ENCODE results near the gene ANKH. TPM values are rescaled to one million over a fixed set of nuclear protein-coding genes. Genes with fewer than 3 reads are reported as not detected.

Gene ANKH
- total RNA-seq, 2 donors from 2014 or later, result 29.4 to 142 TPM

DNA sequence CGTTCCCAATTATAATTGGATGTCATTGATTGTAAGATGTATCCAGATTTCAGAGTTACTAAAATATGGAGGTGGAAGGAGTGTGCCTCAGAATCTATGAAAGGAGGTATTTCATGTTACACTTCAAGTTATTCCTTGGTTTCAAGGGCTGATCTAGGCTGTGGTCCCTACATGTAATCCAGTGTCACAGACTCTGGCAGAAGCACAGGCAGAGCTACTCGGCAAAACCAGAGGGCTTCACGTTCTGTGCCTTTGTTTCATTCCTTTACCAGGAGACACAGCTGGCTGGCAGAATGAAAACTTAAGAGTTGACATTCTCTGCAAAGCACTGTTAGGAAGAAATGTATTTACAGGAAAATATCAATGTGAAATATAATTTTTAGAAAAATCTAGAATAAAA, 99.6 kb downstream of the ANKH start:
- peaks cover 0 to 13% of the 10 kb centered on the region in 2 donors for H3K36me3 Mint-ChIP-seq
- ATAC-seq, result no peak

DNA sequence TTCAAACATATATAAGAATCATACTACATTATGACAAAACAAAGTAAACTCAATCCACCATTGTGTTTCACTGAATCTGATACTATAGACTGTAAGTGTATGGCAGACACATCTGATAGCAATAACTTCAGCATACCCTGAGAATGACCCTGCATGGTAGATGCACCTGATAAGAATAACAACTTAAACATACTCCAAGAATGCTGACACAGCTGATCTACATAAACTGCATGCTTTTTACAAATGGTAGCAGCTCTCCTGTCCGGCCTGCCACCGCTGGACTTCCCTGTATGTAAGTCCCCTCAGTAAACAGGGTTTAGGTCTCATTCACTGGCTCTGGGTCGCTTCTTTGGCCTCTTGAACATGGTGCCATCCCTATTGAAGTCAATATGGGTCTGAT, 100.4 kb downstream of the ANKH start:
- no peaks in the 10 kb centered on the region for H3K9me3 Mint-ChIP-seq
- peaks cover 7 to 9% of the 10 kb centered on the region in 2 donors for H3K36me3 Mint-ChIP-seq
- no peak overlapping the region for H3K27ac Mint-ChIP-seq

More for the DNA sequence above, 99.6 kb downstream of the ANKH start:
- H3K9me3 Mint-ChIP-seq, result no peaks in the 10 kb centered on the region
- H3K27ac Mint-ChIP-seq, result no peak overlapping the region
- no peak for DNase-seq (ENCODE audit: low spot score in 2 of 2)

DNA sequence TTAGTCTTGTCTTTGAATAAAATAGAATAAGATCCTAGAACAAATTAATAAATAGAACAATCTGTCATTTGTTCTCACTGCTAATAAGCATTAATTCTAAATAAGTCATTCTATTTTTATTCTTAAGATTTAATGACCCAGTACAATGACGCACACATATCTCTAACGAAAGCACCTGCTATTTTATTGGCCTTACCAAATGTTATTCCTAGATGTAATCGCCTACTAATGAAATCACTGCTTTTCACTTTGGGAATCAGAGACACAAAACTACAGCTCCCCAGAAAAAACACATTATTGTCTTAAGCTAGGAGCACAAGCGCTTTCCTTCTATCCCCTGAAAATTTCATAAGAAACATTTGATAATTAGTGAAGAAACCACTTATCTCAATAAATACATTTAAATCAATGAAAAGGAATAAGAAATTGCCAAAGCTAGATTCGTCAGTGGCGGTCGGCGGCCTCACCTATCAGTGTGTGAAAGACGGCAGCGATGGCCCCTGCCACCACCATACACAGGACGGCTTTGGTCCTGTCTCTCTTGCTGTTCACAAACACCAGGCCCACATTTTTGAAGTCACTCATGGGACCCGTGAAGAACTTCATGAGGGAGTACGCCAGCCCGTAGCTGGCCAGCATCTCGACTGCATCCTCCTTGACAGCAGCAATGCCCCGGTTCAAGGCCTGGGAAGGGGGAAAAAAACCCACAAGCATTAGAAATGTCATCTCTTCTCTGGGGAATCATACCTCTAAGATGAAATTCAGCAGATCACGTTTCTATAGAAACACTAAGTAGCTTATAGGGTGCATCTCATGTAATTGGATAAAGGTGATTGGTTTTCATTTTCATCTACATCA, 102.8 kb downstream of the ANKH start:
- peaks cover 7 to 9% of the 10 kb centered on the region in 2 donors for H3K36me3 Mint-ChIP-seq
- ATAC-seq (no peak), DNase-seq (ENCODE audit: low spot score in 2 of 2) (no peak)
- H3K27ac Mint-ChIP-seq, result no peak overlapping the region
- no peaks in the 10 kb centered on the region for H3K9me3 Mint-ChIP-seq

More for the DNA sequence above, 100.4 kb downstream of the ANKH start:
- DNase-seq (ENCODE audit: low spot score in 2 of 2) (no peak), ATAC-seq (no peak)

DNA sequence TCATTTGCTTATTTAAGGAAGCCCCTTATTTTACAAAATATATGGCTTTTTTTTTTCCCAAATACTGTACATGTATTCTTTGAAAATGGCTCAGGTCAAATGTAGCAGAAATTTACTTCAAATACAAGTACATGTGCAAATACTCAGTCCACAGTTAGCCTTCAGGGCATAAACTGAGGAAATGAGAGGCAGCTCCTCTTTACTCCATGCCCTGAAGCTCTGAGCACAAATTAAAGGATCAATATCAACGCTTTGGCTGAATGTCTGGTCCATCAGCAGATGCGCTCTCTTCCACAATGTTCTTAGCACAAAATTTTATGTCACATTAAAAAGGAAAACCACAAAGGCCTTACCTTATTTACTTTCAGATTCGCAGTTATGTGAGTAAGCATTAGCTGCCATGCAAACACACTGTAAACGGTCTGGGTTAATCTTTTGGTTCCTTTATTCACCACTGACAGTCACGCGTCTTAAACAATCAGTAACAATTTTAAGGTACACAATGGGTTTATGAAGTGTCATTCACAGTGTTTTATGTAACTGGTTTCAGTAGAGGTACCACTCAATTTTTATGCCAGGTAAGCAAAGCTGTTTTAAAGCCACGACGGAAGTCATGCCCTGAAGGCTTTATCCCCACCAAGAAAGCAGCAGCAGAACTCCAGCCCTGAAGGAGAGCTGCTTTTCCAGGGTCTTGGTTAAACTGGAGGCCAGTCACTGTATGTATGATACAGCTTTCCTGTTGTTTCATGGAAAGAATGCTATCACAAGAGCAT, 103.7 kb downstream of the ANKH start:
- H3K36me3 Mint-ChIP-seq, result peaks cover 7 to 9% of the 10 kb centered on the region in 2 donors
- no peak for DNase-seq (ENCODE audit: low spot score in 2 of 2)
- H3K27ac Mint-ChIP-seq, result no peak overlapping the region
- no peak for ATAC-seq
- no peaks in the 10 kb centered on the region for H3K9me3 Mint-ChIP-seq

DNA sequence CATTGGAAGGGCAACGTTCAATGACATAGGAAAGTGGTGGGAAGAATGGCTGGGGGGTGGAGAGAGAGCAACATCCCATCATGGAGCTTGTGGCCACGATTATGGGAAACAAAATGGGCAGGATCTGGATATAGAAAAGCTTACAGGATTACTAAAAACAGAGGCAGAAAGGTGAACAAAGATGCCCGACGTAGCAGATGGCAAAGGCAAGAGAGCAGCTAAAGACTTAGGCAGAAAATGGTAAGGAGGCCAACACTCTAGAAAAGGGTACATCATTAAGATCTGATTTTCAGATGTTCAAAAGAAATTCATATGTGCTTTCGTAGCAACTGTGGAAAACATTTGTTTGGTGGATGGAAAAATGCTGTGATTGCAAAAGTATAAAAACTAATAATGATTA, 104.5 kb downstream of the ANKH start:
- Mint-ChIP-seq H3K9me3 (no peaks in the 10 kb centered on the region), H3K27ac (peak overlapping the region in 1 of 2 donors; percentile 1), H3K36me3 (peaks cover 7 to 9% of the 10 kb centered on the region in 2 donors)
- no peak for DNase-seq (ENCODE audit: low spot score in 2 of 2)
- ATAC-seq, result no peak

DNA sequence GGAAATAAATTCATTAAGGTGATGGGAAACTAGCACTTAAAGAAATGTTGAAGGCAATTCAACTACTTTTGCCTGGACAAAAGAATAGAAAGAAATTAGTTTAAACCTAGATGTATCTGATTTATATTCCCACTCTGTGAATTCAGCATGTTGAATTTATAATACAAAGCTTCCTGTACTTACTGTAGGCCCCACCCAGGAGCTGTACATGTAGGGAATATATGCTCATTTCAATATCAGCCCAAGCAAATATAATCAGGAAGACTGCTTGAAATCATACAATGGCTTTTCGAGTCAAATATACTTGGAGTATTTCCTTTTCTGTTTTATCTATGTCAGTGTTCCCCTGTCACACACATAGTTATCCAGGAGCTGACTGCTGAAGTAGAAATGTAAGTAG, 105.0 kb downstream of the ANKH start:
- ATAC-seq, result no peak
- DNase-seq (ENCODE audit: low spot score in 2 of 2), result no peak
- H3K27ac Mint-ChIP-seq, result peak overlapping the region in 1 of 2 donors; percentile 1
- H3K9me3 Mint-ChIP-seq, result no peaks in the 10 kb centered on the region
- peaks cover 7 to 9% of the 10 kb centered on the region in 2 donors for H3K36me3 Mint-ChIP-seq

DNA sequence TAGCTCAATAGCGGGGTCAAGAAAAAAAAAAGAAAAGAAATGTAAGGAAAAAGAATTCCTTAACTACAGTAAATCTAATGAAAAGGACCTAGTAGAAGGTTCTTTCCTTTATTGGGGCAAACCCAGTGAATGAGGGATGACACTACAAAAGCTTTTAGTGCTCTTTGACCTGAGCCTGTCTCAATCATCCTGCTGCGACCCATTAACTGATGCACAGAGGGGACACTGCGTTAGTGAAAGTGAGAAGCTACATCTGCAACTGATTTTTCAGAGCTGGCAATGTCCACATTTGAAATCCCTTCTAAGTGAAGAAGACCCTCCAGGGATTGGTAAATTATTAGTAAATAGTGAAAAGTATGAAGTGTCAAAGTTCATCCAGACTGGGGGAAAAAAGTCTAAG, 106.0 kb downstream of the ANKH start:
- no peaks in the 10 kb centered on the region for H3K9me3 Mint-ChIP-seq

DNA sequence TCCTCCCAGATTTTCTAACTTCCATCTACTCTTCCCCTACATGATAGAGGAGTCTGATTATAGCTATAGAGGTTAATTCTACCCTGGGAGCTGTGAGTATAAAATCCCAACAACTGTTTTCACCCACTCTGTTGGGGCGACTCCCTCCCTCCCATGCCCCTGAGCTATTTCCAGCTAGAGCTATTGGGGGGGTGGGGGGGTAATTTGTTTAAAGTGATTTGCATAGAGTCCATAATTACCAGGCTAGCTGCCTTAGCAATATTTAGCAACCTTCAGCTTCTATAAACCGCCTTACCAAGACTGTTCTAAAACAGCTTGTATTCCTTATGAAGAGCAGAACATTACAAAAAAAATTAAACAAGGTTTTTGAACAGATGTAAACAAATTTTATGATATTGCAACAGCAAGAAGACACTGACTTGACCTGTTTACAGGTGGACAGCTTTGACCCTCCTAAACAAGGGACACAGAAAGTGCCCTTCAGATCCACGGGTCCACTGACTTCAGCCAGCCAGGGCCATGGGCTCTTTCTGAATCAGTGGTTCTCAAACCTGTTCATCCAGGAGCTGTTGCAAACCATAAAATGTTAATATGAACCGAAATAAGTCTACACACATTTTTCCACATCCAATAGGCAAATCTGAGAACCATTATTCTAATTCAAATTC, 108.9 kb downstream of the ANKH start:
- ATAC-seq (no peak), DNase-seq (ENCODE audit: low spot score in 2 of 2) (no peak)
- Mint-ChIP-seq H3K27ac (no peak overlapping the region), H3K9me3 (no peaks in the 10 kb centered on the region), H3K36me3 (peaks cover 7 to 9% of the 10 kb centered on the region in 2 donors)

More for the DNA sequence above, 106.0 kb downstream of the ANKH start:
- DNase-seq (ENCODE audit: low spot score in 2 of 2) (no peak), ATAC-seq (no peak)
- peaks cover 7 to 9% of the 10 kb centered on the region in 2 donors for H3K36me3 Mint-ChIP-seq
- H3K27ac Mint-ChIP-seq, result no peak overlapping the region

DNA sequence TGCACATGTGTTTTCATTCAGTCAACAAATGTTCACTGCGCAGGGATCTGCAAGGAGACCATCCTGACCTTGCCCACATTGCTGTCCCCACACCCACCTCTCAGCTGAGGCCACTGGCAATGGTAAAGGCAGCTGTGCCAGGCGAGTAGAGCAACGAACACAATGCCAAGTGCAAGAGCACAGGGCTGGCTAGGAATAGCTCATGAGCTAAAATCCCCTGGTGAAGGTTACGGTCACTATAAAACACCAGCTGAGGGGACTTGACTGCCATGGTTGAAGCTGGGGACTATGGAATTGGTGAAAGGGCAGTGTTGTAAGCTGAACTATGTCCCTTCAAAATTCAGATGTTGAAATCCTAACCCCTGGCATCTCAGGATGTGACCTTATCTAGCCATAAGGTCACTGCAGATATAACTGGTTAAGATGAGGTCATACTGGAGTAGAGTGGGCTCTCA, 111.0 kb downstream of the ANKH start:
- no peak for ATAC-seq
- DNase-seq (ENCODE audit: low spot score in 2 of 2), result no peak
- Mint-ChIP-seq H3K9me3 (no peaks in the 10 kb centered on the region), H3K27ac (no peak overlapping the region), H3K36me3 (peaks cover 0 to 5% of the 10 kb centered on the region in 2 donors)

DNA sequence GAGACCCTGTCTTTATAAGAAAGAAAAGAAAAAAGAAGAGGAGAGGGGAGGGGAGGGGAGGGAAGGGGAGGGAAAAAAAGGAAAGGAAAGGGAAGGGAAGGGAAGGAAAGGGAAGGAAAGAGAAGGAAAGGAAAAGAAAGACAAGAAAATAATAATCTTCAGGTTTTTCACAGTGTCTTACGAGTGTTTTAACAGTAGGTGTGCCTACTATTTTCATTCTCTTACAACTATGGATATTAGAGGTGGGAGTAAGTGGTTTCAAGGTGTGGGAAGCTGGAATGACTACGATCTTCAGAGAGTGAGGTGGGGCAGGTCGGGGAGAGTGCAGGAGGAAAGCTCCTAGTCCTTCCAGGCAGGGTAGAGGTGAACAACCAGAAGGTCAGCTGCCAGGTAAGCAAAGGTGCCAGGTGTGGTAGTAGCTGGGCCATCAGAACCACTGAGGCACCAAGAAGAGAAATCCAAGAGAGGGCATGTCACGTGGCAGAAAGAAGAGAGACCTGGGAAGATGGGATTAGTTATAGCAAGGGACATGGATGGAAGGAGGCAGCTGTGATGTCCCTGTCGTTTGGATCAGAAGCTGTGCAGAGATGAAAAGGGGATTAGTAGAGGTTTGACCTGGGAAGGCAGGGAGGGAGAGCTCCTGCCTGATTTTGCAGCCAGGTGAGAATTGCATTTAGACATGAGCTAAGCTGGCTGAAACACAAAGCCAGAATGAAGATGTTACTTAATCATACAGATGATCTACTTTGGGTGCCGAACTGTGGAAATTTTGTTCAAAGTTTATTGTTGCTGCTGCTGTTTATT, 111.6 kb downstream of the ANKH start:
- no peak for ATAC-seq
- H3K27ac Mint-ChIP-seq, result peak overlapping the region; percentile 19 to 48
- H3K9me3 Mint-ChIP-seq, result no peaks in the 10 kb centered on the region
- no peaks in the 10 kb centered on the region for H3K36me3 Mint-ChIP-seq
- DNase-seq (ENCODE audit: low spot score in 2 of 2), result no peak

DNA sequence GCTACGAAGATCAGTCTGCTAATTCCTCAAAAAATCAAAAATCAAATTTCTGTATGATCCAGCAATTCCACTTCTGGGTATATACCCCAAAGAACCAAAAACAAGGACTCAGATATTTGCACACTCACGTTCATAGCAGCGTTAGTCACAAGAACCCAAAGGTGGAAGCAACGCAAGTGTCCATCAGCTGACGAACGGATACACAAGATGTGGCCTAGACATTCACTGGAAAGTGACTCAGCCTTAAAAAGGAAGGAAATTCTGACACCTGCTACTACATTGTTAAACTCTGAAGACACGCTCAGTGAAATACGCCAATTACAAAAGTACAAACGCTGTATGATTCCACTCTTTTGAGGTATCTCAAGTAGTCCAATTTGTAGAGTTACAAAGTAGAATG, 113.7 kb downstream of the ANKH start:
- ATAC-seq (no peak), DNase-seq (ENCODE audit: low spot score in 2 of 2) (no peak)
- Mint-ChIP-seq H3K9me3 (no peaks in the 10 kb centered on the region), H3K27ac (peak overlapping the region in 1 of 2 donors; percentile 6), H3K36me3 (peaks cover 2 to 5% of the 10 kb centered on the region in 2 donors)

DNA sequence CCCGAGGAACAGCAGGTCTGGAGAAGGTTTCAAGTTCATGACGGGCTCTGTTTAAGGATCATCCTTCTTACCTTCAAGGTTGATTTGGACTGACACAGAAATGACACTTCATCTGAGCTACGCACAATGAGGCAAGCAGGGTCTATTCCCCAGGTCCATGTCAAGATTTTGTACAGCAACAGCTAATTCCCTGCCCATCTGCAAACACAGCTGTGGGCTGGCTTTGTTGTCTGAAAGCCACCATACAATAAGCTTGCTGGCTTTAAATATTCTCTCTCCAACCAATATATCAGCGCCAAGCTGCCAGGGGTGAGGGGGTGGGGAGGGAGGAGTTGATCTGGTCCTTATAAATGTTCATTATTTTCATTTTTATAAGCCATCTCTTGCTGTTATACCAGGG, 115.1 kb downstream of the ANKH start:
- no peaks in the 10 kb centered on the region for H3K9me3 Mint-ChIP-seq
- ATAC-seq, result no peak
- peaks cover 6% of the 10 kb centered on the region in 2 donors for H3K36me3 Mint-ChIP-seq
- H3K27ac Mint-ChIP-seq, result peak overlapping the region in 1 of 2 donors; percentile 51
- no peak for DNase-seq (ENCODE audit: low spot score in 2 of 2)

DNA sequence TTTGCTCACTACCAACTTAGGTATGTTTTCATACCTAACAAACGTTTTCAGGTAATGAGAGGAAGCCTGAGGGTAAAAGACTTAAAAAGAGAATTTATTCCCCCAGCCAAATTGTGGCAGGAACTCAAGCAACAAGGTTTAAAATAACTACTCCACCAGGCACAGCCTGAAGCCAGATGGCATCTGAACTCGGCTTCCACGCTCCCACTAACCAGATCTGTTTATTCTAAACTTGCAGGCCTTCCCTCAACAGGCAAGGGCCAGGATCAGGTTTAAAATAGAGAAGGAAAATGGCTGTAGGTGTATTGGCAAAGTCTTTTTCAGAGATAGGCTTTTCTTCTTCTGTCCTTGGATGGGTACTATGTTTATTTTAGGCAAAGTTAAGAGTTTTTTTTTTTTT, 117.6 kb downstream of the ANKH start:
- ATAC-seq (no peak), DNase-seq (ENCODE audit: low spot score in 2 of 2) (no peak)
- Mint-ChIP-seq H3K9me3 (no peaks in the 10 kb centered on the region), H3K36me3 (peaks cover 11 to 13% of the 10 kb centered on the region in 2 donors), H3K27ac (peak overlapping the region in 1 of 2 donors; percentile 37)

DNA sequence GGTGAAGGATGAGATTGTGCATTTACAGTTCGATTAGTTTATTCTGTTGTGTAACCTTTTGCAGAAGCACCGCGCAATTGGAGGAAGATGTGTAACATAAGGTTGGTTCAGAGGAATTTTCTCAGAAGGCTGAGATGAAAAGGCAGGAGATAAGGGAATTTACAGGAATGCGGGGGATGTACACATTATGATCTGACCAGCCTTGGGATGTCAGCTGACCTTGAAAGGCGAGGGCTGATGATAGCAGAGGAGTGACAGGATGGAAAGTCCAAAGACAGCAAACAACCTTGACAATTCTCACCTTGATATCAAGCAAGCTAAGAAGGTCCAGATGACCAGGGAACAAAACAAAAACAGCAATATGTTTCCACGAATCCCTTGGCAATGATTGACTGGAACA, 118.3 kb downstream of the ANKH start:
- Mint-ChIP-seq H3K9me3 (no peaks in the 10 kb centered on the region), H3K36me3 (peaks cover 11 to 13% of the 10 kb centered on the region in 2 donors), H3K27ac (no peak overlapping the region)
- ATAC-seq (no peak), DNase-seq (ENCODE audit: low spot score in 2 of 2) (no peak)

DNA sequence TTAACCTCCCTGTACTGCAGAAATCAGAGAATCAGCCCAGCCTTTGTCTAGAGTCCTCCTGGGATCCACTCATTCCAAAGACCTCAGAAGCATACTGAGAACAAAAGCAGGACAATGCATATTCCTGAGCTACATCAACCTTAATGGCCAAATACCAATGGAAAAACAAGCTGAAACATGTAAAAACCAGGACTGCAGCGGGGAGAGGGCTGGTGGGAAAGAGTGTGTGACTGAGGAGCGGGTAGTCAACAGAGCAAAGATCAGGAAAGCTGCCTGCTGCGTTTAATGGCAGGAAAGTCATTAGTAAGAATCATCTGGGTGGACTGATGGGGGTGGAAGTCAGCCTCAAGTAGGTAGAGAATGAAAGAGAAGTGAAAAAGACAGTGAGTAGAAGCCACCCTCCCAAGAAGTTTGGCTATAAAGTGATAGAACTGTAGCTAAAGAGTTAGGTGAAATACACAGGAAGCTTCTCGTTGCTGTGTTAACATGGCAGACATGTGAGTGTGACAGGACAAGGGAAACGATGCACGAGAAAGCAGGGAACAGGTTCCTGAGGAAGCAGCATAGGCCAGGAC, 119.0 kb downstream of the ANKH start:
- DNase-seq (ENCODE audit: low spot score in 2 of 2), result no peak
- H3K36me3 Mint-ChIP-seq, result peaks cover 11 to 13% of the 10 kb centered on the region in 2 donors
- H3K9me3 Mint-ChIP-seq, result no peaks in the 10 kb centered on the region
- no peak for ATAC-seq
- peak overlapping the region in 1 of 2 donors; percentile 2 for H3K27ac Mint-ChIP-seq

DNA sequence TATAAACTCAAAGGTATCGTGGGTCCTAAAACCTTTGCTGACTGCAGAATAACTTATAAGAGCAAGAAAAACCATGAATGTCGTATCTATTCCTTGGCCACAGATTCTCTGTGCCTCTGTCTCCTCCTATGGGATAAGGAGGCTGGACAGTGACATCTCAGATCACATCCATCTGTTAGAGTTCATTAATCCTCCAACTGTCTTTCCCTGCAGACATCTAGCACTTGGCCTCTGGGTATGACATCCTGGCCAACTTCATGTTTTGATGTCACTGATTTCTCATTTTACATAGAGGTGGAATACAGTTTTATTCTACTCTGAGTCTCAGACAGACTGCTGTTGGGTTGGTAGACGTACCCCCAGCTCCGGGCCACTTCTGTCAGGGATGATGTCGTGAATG, 120.9 kb downstream of the ANKH start:
- DNase-seq (ENCODE audit: low spot score in 2 of 2) (no peak), ATAC-seq (no peak)
- peaks cover 11 to 13% of the 10 kb centered on the region in 2 donors for H3K36me3 Mint-ChIP-seq
- H3K9me3 Mint-ChIP-seq, result no peaks in the 10 kb centered on the region
- peak overlapping the region in 1 of 2 donors; percentile 79 for H3K27ac Mint-ChIP-seq

All from activated naive CD4-positive, alpha-beta T cell treated with anti-CD3 and anti-CD28 coated beads, Interleukin-2, amount 50 U/mL, for 72 hours (primary cell).